Left lung (tissue), 10 donors: ENCODE measurements around the gene MARK3. TPM values are rescaled to one million over a fixed set of nuclear protein-coding genes. Genes with fewer than 3 reads are reported as not detected.

Experiments used
- ATAC-seq: fragments of 200-7000 bp; cut with Tn5 transposase; one replicate; pipeline ENCODE4 v1.9.1; 2020; ENCODE audit warnings: moderate library complexity
- DNase-seq, 4 donors: peaks; one replicate each; pipeline ENCODE4 v3.0.0-alpha.2; 2013 to 2020
- H3K27ac ChIP-seq, 2 donors: fragments of 200-600 bp; sonication (generic) in 1 of 2; one replicate each; pipeline versions ENCODE4 v1.5.0 to v1.8.0; 2020 to 2021
- H3K27me3 ChIP-seq, 2 donors: fragments of 200-600 bp; sonication (generic) in 1 of 2; one replicate each; pipeline versions ENCODE4 v1.5.0 to v1.8.0; 2020 to 2021
- H3K36me3 ChIP-seq, 2 donors: fragments of 200-600 bp; sonication (generic) in 1 of 2; one replicate each; pipeline versions ENCODE4 v1.5.0 to v1.8.0; 2020 to 2021
- H3K4me1 ChIP-seq, 2 donors: fragments of 200-600 bp; one replicate each; pipeline ENCODE4 v1.8.0; 2021
- H3K4me3 ChIP-seq, 2 donors: fragments of 200-600 bp; sonication (generic) in 1 of 2; one replicate each; pipeline versions ENCODE4 v1.5.0 to v1.8.0; 2020 to 2021; ENCODE audit warnings: mild to moderate bottlenecking in 1 of 2
- H3K9me3 ChIP-seq, 2 donors: fragments of 200-600 bp; sonication (generic) in 1 of 2; one replicate each; pipeline versions ENCODE4 v1.5.0 to v1.8.0; 2020 to 2021
- intact Hi-C, 2 donors: fragments of 100-400 bp; cut with DNase I; formaldehyde crosslinking; loops; one replicate each; pipeline versions ENCODE4 v1.11.2 to v1.14.2; 2022
- polyA plus RNA-seq, 6 donors: library from polyadenylated mRNA; unstranded; fragments of 120-200 nt; gene quantifications; one replicate each; pipeline ENCODE4 v1.2.1, GENCODE V29; 2013; ENCODE audit not compliant: insufficient read length in 6 of 6
- total RNA-seq, 2 donors: library from RNA; stranded (reverse); fragmentation: NEBNext Ultra II Directional; extraction: Animal tissue kit (Norgen Biotek cat#: 25700); gene quantifications; one replicate each; pipeline ENCODE4 v1.2.1, GENCODE V29; 2021
- TF ChIP-seq, protein P1 (sequence below), 2 donors: fragments of 200-600 bp; sonication (generic) in 1 of 2; IDR thresholded peaks; one replicate each; pipeline versions ENCODE4 v1.5.0 to v1.8.0; 2021; ENCODE audit warnings: antibody characterized with exemption in 2 of 2
- donor health status: DM: no; HTN: yes; CAD: no.
- donor health status: DM: no; HTN: no; CAD: no.

The MARK3 gene
- total and polyA plus RNA-seq, 8 donors: 78.8 to 135 (median 122) TPM

DNA sequence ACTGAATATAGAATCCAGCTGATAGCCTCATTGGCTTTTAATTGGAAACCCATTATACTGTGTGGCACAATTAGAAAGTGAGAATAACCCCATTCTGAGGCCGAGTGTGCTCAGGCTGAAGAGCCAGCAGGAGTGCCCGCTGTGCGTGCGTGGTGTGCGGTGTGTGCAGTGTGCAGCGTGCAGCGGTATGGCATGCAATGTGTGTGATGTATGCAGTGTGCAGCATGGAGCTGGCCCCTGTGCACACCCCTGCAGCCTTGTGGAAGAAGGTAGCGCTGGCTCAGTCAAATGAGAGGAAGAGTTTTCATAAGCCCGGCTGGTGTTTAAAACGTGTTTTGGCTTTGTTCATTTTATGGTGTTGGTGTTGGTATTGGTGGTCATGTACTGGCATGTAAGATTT, 114.5 kb downstream of the MARK3 start:
- Histone ChIP-seq H3K27ac (no peak overlapping the region), H3K4me1 (peaks cover 0 to 3% of the 10 kb centered on the region in 2 donors), H3K36me3 (peaks cover 0 to 92% of the 10 kb centered on the region in 2 donors), H3K27me3 (no peaks in the 10 kb centered on the region), H3K4me3 (no peak overlapping the region), H3K9me3 (no peaks in the 10 kb centered on the region)
- TF ChIP-seq, protein P1, sequence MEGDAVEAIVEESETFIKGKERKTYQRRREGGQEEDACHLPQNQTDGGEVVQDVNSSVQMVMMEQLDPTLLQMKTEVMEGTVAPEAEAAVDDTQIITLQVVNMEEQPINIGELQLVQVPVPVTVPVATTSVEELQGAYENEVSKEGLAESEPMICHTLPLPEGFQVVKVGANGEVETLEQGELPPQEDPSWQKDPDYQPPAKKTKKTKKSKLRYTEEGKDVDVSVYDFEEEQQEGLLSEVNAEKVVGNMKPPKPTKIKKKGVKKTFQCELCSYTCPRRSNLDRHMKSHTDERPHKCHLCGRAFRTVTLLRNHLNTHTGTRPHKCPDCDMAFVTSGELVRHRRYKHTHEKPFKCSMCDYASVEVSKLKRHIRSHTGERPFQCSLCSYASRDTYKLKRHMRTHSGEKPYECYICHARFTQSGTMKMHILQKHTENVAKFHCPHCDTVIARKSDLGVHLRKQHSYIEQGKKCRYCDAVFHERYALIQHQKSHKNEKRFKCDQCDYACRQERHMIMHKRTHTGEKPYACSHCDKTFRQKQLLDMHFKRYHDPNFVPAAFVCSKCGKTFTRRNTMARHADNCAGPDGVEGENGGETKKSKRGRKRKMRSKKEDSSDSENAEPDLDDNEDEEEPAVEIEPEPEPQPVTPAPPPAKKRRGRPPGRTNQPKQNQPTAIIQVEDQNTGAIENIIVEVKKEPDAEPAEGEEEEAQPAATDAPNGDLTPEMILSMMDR (IDR thresholded peaks at IDR 0.05): no peak
- no peak for DNase-seq
- intact Hi-C loops: no loop called here
- peak; percentile 26 for ATAC-seq

DNA sequence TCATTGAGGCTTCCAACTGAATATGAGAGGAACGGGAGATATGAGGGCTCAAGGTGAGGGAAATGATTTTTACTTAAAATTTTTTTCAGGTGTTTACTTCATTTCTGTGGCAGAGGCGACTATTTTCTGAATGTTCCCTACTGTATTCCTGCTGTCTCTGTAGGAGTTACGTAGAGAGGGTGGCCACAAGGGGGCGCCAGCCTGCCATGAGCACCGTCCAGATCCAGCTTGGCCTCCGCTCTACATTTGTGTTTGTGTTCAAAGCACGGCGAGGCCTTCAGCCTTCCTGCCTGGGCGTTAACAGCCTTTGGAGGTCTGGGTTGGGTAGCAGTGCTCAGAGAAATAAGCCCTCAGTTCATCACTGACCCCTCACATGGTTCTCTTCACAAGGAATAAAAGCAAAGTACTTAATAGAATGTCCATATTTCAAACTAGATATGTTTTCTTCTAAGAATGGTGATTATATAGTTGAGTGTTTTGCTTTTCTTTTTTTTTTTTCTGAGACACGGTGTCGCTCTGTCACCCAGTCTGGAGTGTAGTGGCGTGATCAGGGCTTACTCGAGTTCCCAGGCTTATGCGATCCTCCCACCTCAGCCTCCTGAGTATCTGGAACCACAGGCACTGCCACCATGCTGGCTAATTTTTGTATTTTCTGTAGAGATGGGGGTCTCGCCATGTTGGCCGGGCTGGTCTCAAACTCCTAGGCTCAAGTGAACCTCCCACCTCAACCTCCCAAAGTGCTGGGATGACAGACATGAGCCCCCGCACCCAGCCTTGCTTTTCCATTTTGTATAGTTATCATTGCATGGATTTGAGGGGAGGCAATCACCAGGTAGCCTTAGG, 115.2 kb downstream of the MARK3 start:
- no peak overlapping the region for H3K4me3 ChIP-seq
- no peaks in the 10 kb centered on the region for H3K9me3 ChIP-seq
- ATAC-seq: peak; percentile 96
- H3K27me3 ChIP-seq: no peaks in the 10 kb centered on the region
- peaks cover 0 to 3% of the 10 kb centered on the region in 2 donors for H3K4me1 ChIP-seq
- H3K27ac ChIP-seq: no peak overlapping the region
- intact Hi-C loops: no loop called here
- peaks cover 0 to 92% of the 10 kb centered on the region in 2 donors for H3K36me3 ChIP-seq
- DNase-seq: peak; percentile 76 to 95 (median 88)
- TF ChIP-seq, protein P1 (IDR thresholded peaks at IDR 0.05): peak; percentile 83 to 92

DNA sequence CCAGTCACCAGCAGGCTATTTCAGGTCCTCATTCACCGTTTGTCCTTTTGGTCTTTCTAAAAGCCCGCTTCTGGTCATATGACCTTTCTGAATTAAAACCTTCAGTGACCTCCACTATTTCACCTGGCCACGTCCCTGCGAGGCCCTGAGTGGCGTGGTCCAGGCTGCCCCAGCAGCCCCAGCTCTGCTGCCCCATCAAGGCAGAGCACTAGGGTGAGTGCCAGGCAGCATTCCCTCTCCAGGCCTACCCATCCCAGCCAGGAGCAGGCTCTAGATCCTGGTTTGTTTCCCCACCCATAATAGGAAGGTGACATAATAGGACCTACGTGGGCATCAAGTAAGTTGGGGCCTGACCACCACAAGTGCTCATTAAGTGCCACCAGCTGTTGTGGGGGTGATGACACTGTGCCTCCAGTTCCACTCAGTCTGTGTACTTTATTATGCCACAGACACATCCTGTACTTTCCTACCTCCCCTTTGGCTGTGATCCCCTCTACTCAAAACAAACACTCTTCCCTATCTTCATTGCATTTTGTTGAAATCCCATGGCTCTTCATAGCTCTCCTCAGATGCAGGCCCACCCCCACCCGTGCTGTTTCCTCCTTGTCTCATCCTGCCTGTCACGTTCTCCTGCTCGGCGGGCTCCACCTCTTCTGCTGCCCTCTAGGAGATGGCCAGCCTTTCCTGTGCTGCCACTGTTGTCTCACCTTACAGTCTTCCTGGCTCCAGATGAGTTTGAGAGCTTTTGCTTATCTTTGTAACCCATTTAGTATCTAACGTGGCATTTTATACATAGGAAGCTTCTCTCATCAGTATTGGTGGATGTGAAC, 116.0 kb downstream of the MARK3 start:
- TF ChIP-seq, protein P1 (IDR thresholded peaks at IDR 0.05): no peak
- Histone ChIP-seq H3K36me3 (peaks cover 0 to 92% of the 10 kb centered on the region in 2 donors), H3K9me3 (no peaks in the 10 kb centered on the region), H3K4me1 (peaks cover 0 to 3% of the 10 kb centered on the region in 2 donors), H3K27me3 (no peaks in the 10 kb centered on the region), H3K4me3 (no peak overlapping the region), H3K27ac (no peak overlapping the region)
- no peak for ATAC-seq
- intact Hi-C loops: no loop called here
- DNase-seq: no peak

DNA sequence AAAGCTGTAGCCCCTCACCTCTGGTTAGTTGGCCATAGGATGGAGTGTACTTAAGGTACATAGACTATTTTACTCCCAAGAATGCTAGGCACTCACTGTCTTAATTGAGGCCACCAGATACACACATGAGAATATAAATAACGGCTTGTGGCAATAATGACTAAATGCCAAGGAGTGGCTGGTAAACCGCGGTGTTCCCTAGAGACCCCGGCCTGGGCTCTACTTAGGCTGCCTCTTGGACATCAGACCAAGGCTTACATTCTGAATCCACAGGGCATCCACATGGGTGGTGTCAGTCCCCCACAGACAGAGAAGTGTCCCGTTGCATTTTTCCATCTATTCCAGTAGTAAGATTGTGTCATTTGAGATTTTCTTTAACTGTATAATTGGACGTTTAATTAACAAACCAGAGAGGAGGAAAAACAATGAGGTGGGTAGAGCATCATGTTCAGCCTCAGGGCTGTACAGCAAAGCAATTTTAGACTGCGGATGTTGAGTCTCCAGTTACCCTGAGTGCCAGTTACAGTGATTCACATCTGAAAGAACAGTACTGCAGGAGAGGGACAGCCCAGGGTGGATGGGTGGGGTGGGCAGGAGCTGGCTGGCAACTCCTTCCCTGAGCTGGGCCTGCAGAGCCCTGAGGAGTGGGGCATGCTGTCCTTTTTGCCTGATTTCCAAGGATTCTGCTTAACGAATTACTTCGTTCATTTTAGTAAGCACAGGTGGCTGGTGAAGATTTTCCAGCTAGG, 116.9 kb downstream of the MARK3 start:
- DNase-seq (no peak), ATAC-seq (no peak)
- H3K27me3 ChIP-seq: no peaks in the 10 kb centered on the region
- H3K9me3 ChIP-seq: no peaks in the 10 kb centered on the region
- H3K4me3 ChIP-seq: no peak overlapping the region
- TF ChIP-seq, protein P1 (IDR thresholded peaks at IDR 0.05): no peak
- intact Hi-C loops: no loop called here
- H3K4me1 ChIP-seq: peaks cover 0 to 3% of the 10 kb centered on the region in 2 donors
- peaks cover 0 to 92% of the 10 kb centered on the region in 2 donors for H3K36me3 ChIP-seq
- H3K27ac ChIP-seq: no peak overlapping the region
